IPS DF 6.9 (cell line): ENCODE data around the gene ZBTB47.

Experiments used
- DNase-seq: peaks from one replicate; pipeline ENCODE4 v3.0.0-alpha.2; 2013; ENCODE audit warnings: low read depth, low spot score
- H3K27ac ChIP-seq: one replicate; pipeline ENCODE4 v1.5.1; 2013; ENCODE audit warnings: low read length, control low read depth
- H3K27me3 ChIP-seq: 2 replicates; pipeline ENCODE4 v1.6.1; 2013; ENCODE audit warnings: mild to moderate bottlenecking, low read length; ENCODE audit not compliant: control insufficient read depth, insufficient read depth
- H3K36me3 ChIP-seq: 2 replicates; pipeline ENCODE4 v1.6.1; 2013; ENCODE audit warnings: low read length; ENCODE audit not compliant: control insufficient read depth, insufficient read depth
- H3K4me1 ChIP-seq: 2 replicates; pipeline ENCODE4 v1.6.1; 2013; ENCODE audit warnings: low read length; ENCODE audit not compliant: control insufficient read depth, insufficient read depth
- H3K4me3 ChIP-seq: 2 replicates; pipeline ENCODE4 v1.5.1; 2013; ENCODE audit warnings: mild to moderate bottlenecking, low read length
- H3K9me3 ChIP-seq: 2 replicates; pipeline ENCODE4 v1.6.1; 2013; ENCODE audit warnings: low read length, inconsistent platforms; ENCODE audit not compliant: control insufficient read depth, insufficient read depth
- WGBS: extraction: QIAGEN DNeasy Blood & Tissue Kit; methylation state at CpG from one replicate; pipeline ENCODE4 v1.1.7; 2013; ENCODE audit warnings: mixed read lengths, missing lambda C conversion rate; ENCODE audit not compliant: insufficient read length, insufficient coverage; 5-methylcytosine and 5-hydroxymethylcytosine counted together

The ZBTB47 gene

DNA sequence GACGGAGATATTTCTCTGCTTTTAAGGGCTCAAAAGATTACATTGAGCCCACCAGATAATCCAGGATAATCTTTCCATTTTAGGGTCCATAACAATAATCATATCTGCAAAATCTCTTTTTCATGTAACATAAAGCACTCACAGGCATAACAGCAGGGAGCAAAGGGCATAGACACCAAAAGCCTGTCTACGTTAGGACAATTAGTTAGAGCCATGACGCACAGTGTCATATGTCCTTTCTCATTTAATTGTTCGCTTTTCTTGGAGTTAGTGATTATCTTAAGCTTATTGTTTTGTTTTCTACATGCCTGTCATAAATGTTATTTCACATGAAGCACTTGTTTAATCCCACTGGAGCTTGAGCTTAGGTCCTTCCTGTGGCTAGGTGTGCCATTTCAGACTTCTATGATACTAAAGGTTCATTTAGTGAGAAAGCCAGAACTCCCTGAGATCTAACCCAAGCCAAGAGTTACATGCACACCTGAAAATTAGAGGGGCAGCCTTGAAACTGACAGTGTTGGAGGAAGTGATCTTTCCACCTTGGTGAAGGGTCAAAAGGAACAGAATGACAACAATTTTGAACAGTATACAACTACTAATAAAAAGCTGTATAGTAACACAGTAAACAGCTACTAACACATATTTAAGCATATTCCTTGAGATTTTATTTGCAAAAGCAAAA, 60.8 kb downstream of the ZBTB47 start:
- no peaks in the 10 kb centered on the region for H3K27me3 ChIP-seq
- no peaks in the 10 kb centered on the region for H3K36me3 ChIP-seq
- no peaks in the 10 kb centered on the region for H3K9me3 ChIP-seq
- no CpG with 5 or more reads among the region's 4 CpGs for WGBS
- H3K27ac ChIP-seq: no peak overlapping the region
- H3K4me1 ChIP-seq: no peaks in the 10 kb centered on the region
- DNase-seq: no peak
- no peak overlapping the region for H3K4me3 ChIP-seq
